ENCODE results near the gene CDCA7L.
A peak's percentile ranks its signal among the peaks of the same experiment; 100 is the strongest.

CDCA7L gene

DNA sequence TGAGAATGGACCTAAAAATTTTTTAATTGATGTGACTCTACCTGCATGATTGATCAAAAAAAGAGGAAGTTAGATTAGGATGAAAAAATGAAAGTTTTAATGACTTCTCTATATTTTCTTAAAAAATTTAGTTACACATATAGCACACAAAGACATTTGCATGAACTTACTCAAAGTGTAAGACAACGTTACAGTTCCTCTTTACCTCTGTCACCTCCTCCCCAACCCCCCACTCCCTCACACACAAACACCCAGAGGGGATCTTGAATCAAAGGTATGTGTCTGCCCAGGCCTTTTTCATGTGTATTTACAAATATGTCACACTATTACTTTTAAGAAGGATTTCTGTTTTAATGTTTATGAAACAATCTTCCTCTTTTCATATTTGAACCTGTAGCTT is 20.6 kb upstream of the CDCA7L start:
- H3K27ac ChIP-seq (ENCODE audit: low read depth in 2 of 2, low read length in 2 of 2) = no peak overlapping the region
- no peaks in the 10 kb centered on the region for H3K36me3 ChIP-seq (ENCODE audit: control insufficient read depth in 2 of 2, insufficient read depth in 2 of 2, low read length in 2 of 2)
- no peak overlapping the region for H3K4me3 ChIP-seq (ENCODE audit: low read length in 2 of 2)
- peaks cover 0 to 3% of the 10 kb centered on the region in 2 donors for H3K27me3 ChIP-seq (ENCODE audit: control insufficient read depth in 2 of 2, insufficient read depth in 2 of 2, low read length in 2 of 2)
- H3K9ac ChIP-seq (ENCODE audit: low read depth in 1 of 2, low read length in 2 of 2) = no peak overlapping the region
- no peaks in the 10 kb centered on the region for H3K4me1 ChIP-seq (ENCODE audit: control insufficient read depth in 2 of 2, insufficient read depth in 2 of 2, low read length in 2 of 2)
- no peaks in the 10 kb centered on the region for H3K9me3 ChIP-seq (ENCODE audit: control insufficient read depth in 2 of 2, low read length in 2 of 2)

DNA sequence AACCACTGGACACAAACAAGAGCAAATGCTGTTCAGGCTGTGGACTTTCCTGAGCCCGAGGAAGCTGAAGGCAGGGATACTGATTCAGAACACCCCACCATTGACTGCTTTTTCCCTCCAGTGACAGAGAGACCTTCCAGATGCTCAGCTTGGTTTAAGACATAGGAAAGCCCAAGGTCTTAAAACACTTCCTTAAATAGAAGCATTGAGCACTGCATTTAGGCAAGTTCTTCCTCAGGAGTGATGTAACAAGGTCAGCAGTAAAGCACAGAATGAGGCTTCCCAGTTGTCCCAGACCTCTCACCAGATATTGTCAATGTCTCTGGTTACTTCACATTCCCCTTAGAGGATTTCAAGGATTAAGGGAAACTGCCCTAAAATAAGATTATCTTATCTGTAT is 19.6 kb upstream of the CDCA7L start:
- H3K9me3 ChIP-seq (ENCODE audit: control insufficient read depth in 2 of 2, low read length in 2 of 2) = no peaks in the 10 kb centered on the region
- no peak overlapping the region for H3K27ac ChIP-seq (ENCODE audit: low read depth in 2 of 2, low read length in 2 of 2)
- H3K9ac ChIP-seq (ENCODE audit: low read depth in 1 of 2, low read length in 2 of 2) = no peak overlapping the region
- no peak overlapping the region for H3K4me3 ChIP-seq (ENCODE audit: low read length in 2 of 2)
- peaks cover 0 to 3% of the 10 kb centered on the region in 2 donors for H3K27me3 ChIP-seq (ENCODE audit: control insufficient read depth in 2 of 2, insufficient read depth in 2 of 2, low read length in 2 of 2)
- no peaks in the 10 kb centered on the region for H3K36me3 ChIP-seq (ENCODE audit: control insufficient read depth in 2 of 2, insufficient read depth in 2 of 2, low read length in 2 of 2)
- H3K4me1 ChIP-seq (ENCODE audit: control insufficient read depth in 2 of 2, insufficient read depth in 2 of 2, low read length in 2 of 2) = no peaks in the 10 kb centered on the region

DNA sequence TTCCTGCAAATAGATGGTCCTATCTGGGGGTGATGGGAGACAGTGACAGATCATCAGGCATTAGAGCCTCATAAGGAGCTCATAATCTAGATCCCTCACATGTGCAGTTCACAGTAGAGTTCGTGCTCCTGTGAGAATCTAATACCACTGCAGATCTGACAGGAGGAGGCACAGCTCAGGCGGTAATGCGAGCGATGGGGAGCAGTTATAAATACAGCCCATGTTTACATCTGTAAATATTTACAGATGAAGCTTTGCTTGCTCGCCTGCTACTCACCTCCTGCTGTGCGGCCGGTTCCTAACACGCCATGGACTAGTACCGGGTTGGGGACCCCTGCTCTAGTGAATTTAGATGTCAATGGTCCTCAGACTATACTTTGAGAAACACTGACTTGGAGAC is 17.0 kb upstream of the CDCA7L start:
- Histone ChIP-seq H3K4me1 (ENCODE audit: control insufficient read depth in 2 of 2, insufficient read depth in 2 of 2, low read length in 2 of 2) (no peaks in the 10 kb centered on the region), H3K36me3 (ENCODE audit: control insufficient read depth in 2 of 2, insufficient read depth in 2 of 2, low read length in 2 of 2) (no peaks in the 10 kb centered on the region), H3K4me3 (ENCODE audit: low read length in 2 of 2) (no peak overlapping the region), H3K9ac (ENCODE audit: low read depth in 1 of 2, low read length in 2 of 2) (no peak overlapping the region), H3K9me3 (ENCODE audit: control insufficient read depth in 2 of 2, low read length in 2 of 2) (no peaks in the 10 kb centered on the region), H3K27me3 (ENCODE audit: control insufficient read depth in 2 of 2, insufficient read depth in 2 of 2, low read length in 2 of 2) (peaks cover 0 to 3% of the 10 kb centered on the region in 2 donors), H3K27ac (ENCODE audit: low read depth in 2 of 2, low read length in 2 of 2) (no peak overlapping the region)

DNA sequence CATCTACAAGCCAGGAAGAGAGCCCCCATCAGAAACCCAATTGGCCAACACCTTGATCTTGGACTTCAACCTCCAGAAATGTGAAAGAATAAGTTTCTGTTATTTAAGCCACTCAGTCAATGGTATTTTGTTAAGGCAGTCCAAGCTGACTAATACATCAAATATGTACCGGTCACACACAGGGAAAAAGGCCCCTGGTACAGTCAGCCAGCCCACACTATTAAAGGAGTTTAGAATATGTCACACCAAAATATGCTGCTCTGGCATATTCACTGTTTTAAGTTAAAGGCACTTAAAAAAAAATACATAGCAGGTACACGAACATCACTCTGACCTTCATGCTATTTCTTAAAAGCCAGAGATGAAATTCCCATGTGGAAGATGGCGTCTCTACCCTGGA is 15.2 kb upstream of the CDCA7L start:
- H3K9me3 ChIP-seq (ENCODE audit: control insufficient read depth in 2 of 2, low read length in 2 of 2) = no peaks in the 10 kb centered on the region
- H3K9ac ChIP-seq (ENCODE audit: low read depth in 1 of 2, low read length in 2 of 2) = no peak overlapping the region
- H3K27ac ChIP-seq (ENCODE audit: low read depth in 2 of 2, low read length in 2 of 2) = no peak overlapping the region
- peaks cover 0 to 3% of the 10 kb centered on the region in 2 donors for H3K27me3 ChIP-seq (ENCODE audit: control insufficient read depth in 2 of 2, insufficient read depth in 2 of 2, low read length in 2 of 2)
- H3K36me3 ChIP-seq (ENCODE audit: control insufficient read depth in 2 of 2, insufficient read depth in 2 of 2, low read length in 2 of 2) = no peaks in the 10 kb centered on the region
- H3K4me1 ChIP-seq (ENCODE audit: control insufficient read depth in 2 of 2, insufficient read depth in 2 of 2, low read length in 2 of 2) = no peaks in the 10 kb centered on the region
- H3K4me3 ChIP-seq (ENCODE audit: low read length in 2 of 2) = no peak overlapping the region

DNA sequence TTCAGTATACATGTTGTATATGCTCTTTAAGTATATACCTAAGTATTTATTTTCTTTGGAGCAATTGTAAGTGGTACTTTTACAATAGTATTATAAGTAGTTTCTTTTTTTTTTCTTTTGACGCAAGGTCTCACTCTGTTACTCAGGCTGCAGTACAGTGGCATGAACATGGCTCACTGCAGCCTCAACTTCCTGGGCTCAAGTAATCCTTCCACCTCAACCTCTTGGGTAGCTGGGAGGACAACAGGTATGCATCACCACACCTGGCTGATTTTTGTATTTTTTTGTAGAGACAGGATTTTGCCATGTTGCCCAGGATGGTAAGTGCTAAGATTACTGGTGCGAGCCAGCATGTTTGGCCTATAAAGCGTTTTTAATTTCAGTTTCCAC is 13.7 kb upstream of the CDCA7L start:
- Histone ChIP-seq H3K4me3 (ENCODE audit: low read length in 2 of 2) (no peak overlapping the region), H3K27me3 (ENCODE audit: control insufficient read depth in 2 of 2, insufficient read depth in 2 of 2, low read length in 2 of 2) (peaks cover 0 to 3% of the 10 kb centered on the region in 2 donors), H3K9ac (ENCODE audit: low read depth in 1 of 2, low read length in 2 of 2) (no peak overlapping the region), H3K27ac (ENCODE audit: low read depth in 2 of 2, low read length in 2 of 2) (no peak overlapping the region), H3K36me3 (ENCODE audit: control insufficient read depth in 2 of 2, insufficient read depth in 2 of 2, low read length in 2 of 2) (no peaks in the 10 kb centered on the region), H3K4me1 (ENCODE audit: control insufficient read depth in 2 of 2, insufficient read depth in 2 of 2, low read length in 2 of 2) (no peaks in the 10 kb centered on the region), H3K9me3 (ENCODE audit: control insufficient read depth in 2 of 2, low read length in 2 of 2) (no peaks in the 10 kb centered on the region)

DNA sequence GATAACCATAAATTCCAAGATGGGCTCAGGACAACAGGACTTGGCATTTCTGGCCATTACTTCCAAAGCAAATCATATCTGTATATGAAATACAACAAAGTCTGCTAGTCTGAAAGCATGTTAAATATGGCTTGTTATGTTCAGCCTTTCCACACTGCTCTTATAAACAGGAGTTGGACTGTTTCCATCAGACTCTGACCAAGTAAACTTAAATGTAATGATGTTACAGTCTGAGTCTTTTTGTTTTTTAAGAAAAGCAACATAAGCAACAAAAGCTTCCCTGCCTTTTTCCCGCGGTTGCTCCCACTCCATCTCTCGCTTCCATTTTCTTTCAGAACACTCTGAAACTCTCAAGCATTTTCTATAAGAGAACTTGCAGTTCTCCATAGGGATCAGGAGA is 8.1 kb upstream of the CDCA7L start:
- H3K27ac ChIP-seq (ENCODE audit: low read depth in 2 of 2, low read length in 2 of 2) = no peak overlapping the region

DNA sequence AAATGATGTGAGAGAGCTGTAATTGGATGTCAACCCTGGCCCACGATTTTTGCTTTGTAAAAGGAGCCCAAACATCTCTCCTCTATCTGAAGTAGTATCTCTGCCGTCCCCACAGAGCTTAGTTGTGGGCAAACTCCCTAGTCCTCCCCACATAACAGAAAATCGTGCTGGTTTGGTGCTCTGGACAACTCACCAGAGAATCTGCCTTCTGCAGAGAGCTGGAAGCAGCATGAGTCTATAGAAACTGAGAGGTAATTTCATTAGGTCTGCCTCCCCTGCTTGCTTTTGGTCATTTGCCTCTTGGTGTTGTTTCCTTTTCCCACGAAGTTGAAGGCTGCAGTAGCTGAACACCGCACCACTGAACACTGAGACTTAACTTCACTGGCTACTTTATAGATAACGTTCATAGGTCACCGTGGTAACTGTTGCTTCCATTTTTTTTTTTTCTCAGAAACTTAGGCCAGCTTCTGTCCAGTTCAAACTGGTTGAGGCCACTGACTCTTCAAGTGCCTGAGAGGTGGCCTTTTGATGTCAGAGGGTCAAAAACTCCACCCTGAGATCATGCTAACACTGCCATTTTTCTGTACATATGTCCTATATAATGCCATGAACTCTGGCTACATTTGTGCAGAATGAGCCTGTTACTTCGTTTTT is 3.3 kb upstream of the CDCA7L start:
- H3K36me3 ChIP-seq (ENCODE audit: control insufficient read depth in 2 of 2, insufficient read depth in 2 of 2, low read length in 2 of 2) = no peaks in the 10 kb centered on the region
- peaks cover 6 to 20% of the 10 kb centered on the region in 2 donors for H3K4me1 ChIP-seq (ENCODE audit: control insufficient read depth in 2 of 2, insufficient read depth in 2 of 2, low read length in 2 of 2)
- no peaks in the 10 kb centered on the region for H3K27me3 ChIP-seq (ENCODE audit: control insufficient read depth in 2 of 2, insufficient read depth in 2 of 2, low read length in 2 of 2)
- no peak overlapping the region for H3K27ac ChIP-seq (ENCODE audit: low read depth in 2 of 2, low read length in 2 of 2)
- no peaks in the 10 kb centered on the region for H3K9me3 ChIP-seq (ENCODE audit: control insufficient read depth in 2 of 2, low read length in 2 of 2)
- no peak overlapping the region for H3K9ac ChIP-seq (ENCODE audit: low read depth in 1 of 2, low read length in 2 of 2)
- H3K4me3 ChIP-seq (ENCODE audit: low read length in 2 of 2) = no peak overlapping the region

More for the DNA sequence above, 8.1 kb upstream of the CDCA7L start:
- no peaks in the 10 kb centered on the region for H3K27me3 ChIP-seq (ENCODE audit: control insufficient read depth in 2 of 2, insufficient read depth in 2 of 2, low read length in 2 of 2)
- H3K36me3 ChIP-seq (ENCODE audit: control insufficient read depth in 2 of 2, insufficient read depth in 2 of 2, low read length in 2 of 2) = no peaks in the 10 kb centered on the region
- H3K4me3 ChIP-seq (ENCODE audit: low read length in 2 of 2) = no peak overlapping the region
- no peak overlapping the region for H3K9ac ChIP-seq (ENCODE audit: low read depth in 1 of 2, low read length in 2 of 2)
- H3K4me1 ChIP-seq (ENCODE audit: control insufficient read depth in 2 of 2, insufficient read depth in 2 of 2, low read length in 2 of 2) = no peaks in the 10 kb centered on the region
- no peaks in the 10 kb centered on the region for H3K9me3 ChIP-seq (ENCODE audit: control insufficient read depth in 2 of 2, low read length in 2 of 2)

DNA sequence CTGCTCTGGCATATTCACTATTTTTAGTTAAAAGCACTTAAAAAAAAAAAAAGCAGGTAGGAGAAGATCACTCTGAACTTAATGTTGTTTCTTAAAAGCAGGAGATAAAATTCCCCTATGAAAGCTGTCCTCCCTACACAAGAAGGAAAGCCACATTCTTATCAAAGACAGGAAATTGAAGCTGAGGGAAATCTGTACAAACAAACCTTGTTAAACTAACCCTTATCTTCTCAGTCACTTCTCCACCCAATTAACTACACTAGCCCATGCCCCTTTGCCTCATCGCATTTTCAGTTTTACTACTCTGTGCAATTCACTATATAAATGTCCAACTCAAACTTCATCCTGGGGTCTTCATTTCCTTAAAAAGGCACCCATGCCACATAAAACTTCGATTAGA is 2.7 kb upstream of the CDCA7L start:
- Histone ChIP-seq H3K36me3 (ENCODE audit: control insufficient read depth in 2 of 2, insufficient read depth in 2 of 2, low read length in 2 of 2) (no peaks in the 10 kb centered on the region), H3K4me1 (ENCODE audit: control insufficient read depth in 2 of 2, insufficient read depth in 2 of 2, low read length in 2 of 2) (peaks cover 6 to 22% of the 10 kb centered on the region in 2 donors), H3K27ac (ENCODE audit: low read depth in 2 of 2, low read length in 2 of 2) (no peak overlapping the region), H3K27me3 (ENCODE audit: control insufficient read depth in 2 of 2, insufficient read depth in 2 of 2, low read length in 2 of 2) (no peaks in the 10 kb centered on the region), H3K4me3 (ENCODE audit: low read length in 2 of 2) (no peak overlapping the region), H3K9ac (ENCODE audit: low read depth in 1 of 2, low read length in 2 of 2) (no peak overlapping the region), H3K9me3 (ENCODE audit: control insufficient read depth in 2 of 2, low read length in 2 of 2) (no peaks in the 10 kb centered on the region)

DNA sequence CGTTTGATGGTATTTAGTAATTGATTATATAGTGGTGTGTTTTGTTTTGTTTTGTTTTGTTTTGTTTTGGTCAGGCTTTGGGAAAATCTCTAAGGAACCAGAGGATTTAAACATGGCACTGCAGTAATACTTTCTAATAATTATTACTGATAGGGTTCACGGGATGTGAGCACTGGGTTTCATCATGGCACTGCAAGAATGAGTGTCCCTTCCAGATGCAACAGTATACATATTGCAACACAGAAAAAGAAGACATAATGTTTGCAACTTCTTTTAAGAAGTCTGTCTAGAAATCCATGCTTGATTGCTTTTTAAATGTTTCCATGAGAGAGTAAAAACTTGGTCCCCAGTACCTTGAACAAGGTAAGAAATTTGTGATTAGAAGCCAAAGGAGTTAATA is 2.2 kb upstream of the CDCA7L start:
- peaks cover 7 to 26% of the 10 kb centered on the region in 2 donors for H3K4me1 ChIP-seq (ENCODE audit: control insufficient read depth in 2 of 2, insufficient read depth in 2 of 2, low read length in 2 of 2)
- no peaks in the 10 kb centered on the region for H3K36me3 ChIP-seq (ENCODE audit: control insufficient read depth in 2 of 2, insufficient read depth in 2 of 2, low read length in 2 of 2)
- no peak overlapping the region for H3K9ac ChIP-seq (ENCODE audit: low read depth in 1 of 2, low read length in 2 of 2)
- H3K27me3 ChIP-seq (ENCODE audit: control insufficient read depth in 2 of 2, insufficient read depth in 2 of 2, low read length in 2 of 2) = no peaks in the 10 kb centered on the region
- no peak overlapping the region for H3K4me3 ChIP-seq (ENCODE audit: low read length in 2 of 2)
- no peaks in the 10 kb centered on the region for H3K9me3 ChIP-seq (ENCODE audit: control insufficient read depth in 2 of 2, low read length in 2 of 2)
- H3K27ac ChIP-seq (ENCODE audit: low read depth in 2 of 2, low read length in 2 of 2) = no peak overlapping the region

DNA sequence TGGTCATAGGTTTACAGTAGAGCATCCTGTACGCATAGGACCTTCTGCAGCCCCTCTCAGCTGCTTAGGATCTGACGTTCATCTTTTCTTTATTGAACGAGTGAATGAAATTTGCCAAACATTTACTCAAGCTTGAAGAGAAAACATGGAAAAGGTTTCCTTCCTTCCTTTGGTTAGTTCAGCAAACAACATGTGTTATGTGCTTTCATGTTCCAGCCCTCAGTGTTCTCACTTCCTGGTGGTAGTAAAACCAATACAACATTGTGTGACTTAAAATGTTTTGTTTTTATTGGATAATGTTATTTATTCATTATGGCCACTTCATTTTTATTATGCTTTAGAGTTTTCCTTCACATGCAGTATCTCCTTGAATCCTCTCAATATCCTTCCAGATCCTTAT is 1.4 kb upstream of the CDCA7L start:
- Histone ChIP-seq H3K9ac (ENCODE audit: low read depth in 1 of 2, low read length in 2 of 2) (no peak overlapping the region), H3K9me3 (ENCODE audit: control insufficient read depth in 2 of 2, low read length in 2 of 2) (no peaks in the 10 kb centered on the region), H3K4me1 (ENCODE audit: control insufficient read depth in 2 of 2, insufficient read depth in 2 of 2, low read length in 2 of 2) (peaks cover 10 to 32% of the 10 kb centered on the region in 2 donors), H3K27ac (ENCODE audit: low read depth in 2 of 2, low read length in 2 of 2) (peak overlapping the region; percentile 36 to 44), H3K4me3 (ENCODE audit: low read length in 2 of 2) (no peak overlapping the region), H3K36me3 (ENCODE audit: control insufficient read depth in 2 of 2, insufficient read depth in 2 of 2, low read length in 2 of 2) (no peaks in the 10 kb centered on the region), H3K27me3 (ENCODE audit: control insufficient read depth in 2 of 2, insufficient read depth in 2 of 2, low read length in 2 of 2) (no peaks in the 10 kb centered on the region)
